Stomach smooth muscle (tissue), 2 donors: ENCODE data around the gene SLC8A1.

Experiments used
- H3K27ac ChIP-seq: one replicate; pipeline ENCODE4 v1.7.0; 2013; ENCODE audit warnings: mild to moderate bottlenecking, low read length, inconsistent platforms
- H3K27me3 ChIP-seq, 2 donors: one replicate each; pipeline ENCODE4 v1.7.0; 2013; ENCODE audit warnings: low read length in 2 of 2; ENCODE audit not compliant: insufficient read depth in 2 of 2, control insufficient read depth in 1 of 2
- H3K36me3 ChIP-seq, 2 donors: one replicate each; pipeline ENCODE4 v1.7.0; 2013; ENCODE audit warnings: low read length in 2 of 2; ENCODE audit not compliant: control insufficient read depth in 2 of 2, insufficient read depth in 2 of 2
- H3K4me1 ChIP-seq: one replicate; pipeline ENCODE4 v1.7.0; 2013; ENCODE audit warnings: low read length; ENCODE audit not compliant: control insufficient read depth, insufficient read depth
- H3K4me3 ChIP-seq, 2 donors: one replicate each; pipeline ENCODE4 v1.7.0; 2013; ENCODE audit warnings: low read length in 2 of 2
- H3K9ac ChIP-seq, 2 donors: one replicate each; pipeline ENCODE4 v1.7.0; 2013; ENCODE audit warnings: low read length in 2 of 2, mild to moderate bottlenecking in 1 of 2
- H3K9me3 ChIP-seq, 2 donors: one replicate each; pipeline ENCODE4 v1.7.0; 2013; ENCODE audit warnings: low read length in 2 of 2; ENCODE audit not compliant: control insufficient read depth in 2 of 2
- donor health status: healthy.
- donor health status: Pancreatic carcinoma.

SLC8A1 gene

GRCh38 chr2:40445467-40445866, 6.4 kb downstream of the SLC8A1 start:
- Histone ChIP-seq H3K27me3 (no peaks in the 10 kb centered on the region), H3K9me3 (no peaks in the 10 kb centered on the region), H3K4me1 (peaks cover 8% of the 10 kb centered on the region), H3K4me3 (no peak overlapping the region), H3K27ac (peak overlapping the region; percentile 49), H3K9ac (no peak overlapping the region), H3K36me3 (peaks cover 2 to 7% of the 10 kb centered on the region in 2 donors)

GRCh38 chr2:40440835-40441234, 11.1 kb downstream of the SLC8A1 start:
- Histone ChIP-seq H3K36me3 (peaks cover 0 to 4% of the 10 kb centered on the region in 2 donors), H3K27me3 (no peaks in the 10 kb centered on the region), H3K27ac (no peak overlapping the region), H3K4me3 (no peak overlapping the region), H3K4me1 (peaks cover 4% of the 10 kb centered on the region), H3K9me3 (no peaks in the 10 kb centered on the region), H3K9ac (no peak overlapping the region)

- peaks cover 14% of the 10 kb centered on the region for H3K4me1 ChIP-seq
- no peaks in the 10 kb centered on the region for H3K27me3 ChIP-seq
- H3K9ac ChIP-seq: no peak overlapping the region
- no peak overlapping the region for H3K27ac ChIP-seq
- no peaks in the 10 kb centered on the region for H3K9me3 ChIP-seq
- H3K36me3 ChIP-seq: no peaks in the 10 kb centered on the region
- H3K4me3 ChIP-seq: no peak overlapping the region
Measured at GRCh38 chr2:40439473-40439872, 12.4 kb downstream of the SLC8A1 start.

- Histone ChIP-seq H3K9ac (no peak overlapping the region), H3K4me3 (no peak overlapping the region), H3K27ac (peak overlapping the region; percentile 12), H3K36me3 (no peaks in the 10 kb centered on the region), H3K4me1 (peaks cover 35% of the 10 kb centered on the region), H3K27me3 (no peaks in the 10 kb centered on the region), H3K9me3 (no peaks in the 10 kb centered on the region)
Measured at GRCh38 chr2:40436093-40436475, 15.8 kb downstream of the SLC8A1 start.

- Histone ChIP-seq H3K27me3 (no peaks in the 10 kb centered on the region), H3K9me3 (no peaks in the 10 kb centered on the region), H3K36me3 (no peaks in the 10 kb centered on the region), H3K9ac (no peak overlapping the region), H3K27ac (peak overlapping the region; percentile 46), H3K4me1 (peaks cover 37% of the 10 kb centered on the region), H3K4me3 (no peak overlapping the region)
Measured at GRCh38 chr2:40435426-40436092, 16.3 kb downstream of the SLC8A1 start.

GRCh38 chr2:40434731-40435271, 17.1 kb downstream of the SLC8A1 start:
- Histone ChIP-seq H3K27me3 (no peaks in the 10 kb centered on the region), H3K36me3 (peaks cover 0 to 2% of the 10 kb centered on the region in 2 donors), H3K9ac (no peak overlapping the region), H3K4me3 (no peak overlapping the region), H3K27ac (no peak overlapping the region), H3K9me3 (no peaks in the 10 kb centered on the region), H3K4me1 (peaks cover 37% of the 10 kb centered on the region)

- Histone ChIP-seq H3K27ac (peak overlapping the region; percentile 18), H3K9me3 (no peaks in the 10 kb centered on the region), H3K4me3 (no peak overlapping the region), H3K36me3 (peaks cover 6 to 8% of the 10 kb centered on the region in 2 donors), H3K9ac (no peak overlapping the region), H3K27me3 (no peaks in the 10 kb centered on the region), H3K4me1 (peaks cover 37% of the 10 kb centered on the region)
Measured at GRCh38 chr2:40433736-40434135, 18.2 kb downstream of the SLC8A1 start.

GRCh38 chr2:40432921-40433483, 18.9 kb downstream of the SLC8A1 start:
- Histone ChIP-seq H3K4me3 (no peak overlapping the region), H3K27me3 (no peaks in the 10 kb centered on the region), H3K4me1 (peaks cover 37% of the 10 kb centered on the region), H3K36me3 (peaks cover 9 to 11% of the 10 kb centered on the region in 2 donors), H3K9me3 (no peaks in the 10 kb centered on the region), H3K9ac (no peak overlapping the region), H3K27ac (no peak overlapping the region)

GRCh38 chr2:40431600-40431955, 20.3 kb downstream of the SLC8A1 start:
- H3K4me1 ChIP-seq: peaks cover 33% of the 10 kb centered on the region
- H3K4me3 ChIP-seq: no peak overlapping the region
- H3K9me3 ChIP-seq: no peaks in the 10 kb centered on the region
- peak overlapping the region; percentile 12 for H3K27ac ChIP-seq
- no peaks in the 10 kb centered on the region for H3K27me3 ChIP-seq
- no peak overlapping the region for H3K9ac ChIP-seq
- H3K36me3 ChIP-seq: peaks cover 9 to 11% of the 10 kb centered on the region in 2 donors

GRCh38 chr2:40430776-40431599, 20.9 kb downstream of the SLC8A1 start:
- Histone ChIP-seq H3K9me3 (no peaks in the 10 kb centered on the region), H3K27ac (peak overlapping the region; percentile 12), H3K4me1 (peaks cover 33% of the 10 kb centered on the region)

More at GRCh38 chr2:40430776-40431599, 20.9 kb downstream of the SLC8A1 start:
- Histone ChIP-seq H3K4me3 (no peak overlapping the region), H3K27me3 (no peaks in the 10 kb centered on the region), H3K36me3 (peaks cover 9 to 11% of the 10 kb centered on the region in 2 donors), H3K9ac (no peak overlapping the region)
